Keratinocyte (primary cell): ENCODE results near the gene MGAM2.

Experiments used
- EZH2 ChIP-seq: IDR thresholded peaks from one replicate; pipeline ENCODE4 v1.6.1; 2012; ENCODE audit warnings: inconsistent platforms, mild to moderate bottlenecking, low read length, moderate library complexity
- TF ChIP-seq, protein P1 (sequence below), 3 experiments: IDR thresholded peaks in 1 of 3; conservative IDR thresholded peaks in 1 of 3; optimal IDR thresholded peaks in 1 of 3; 2 replicates in 2 of 3; 3 replicates in 1 of 3; pipeline versions ENCODE3 to v1.5.1; 2011; ENCODE audit warnings: low read length in 3 of 3, mild to moderate bottlenecking in 3 of 3, moderate library complexity in 2 of 3, control low read depth in 1 of 3, inconsistent platforms in 1 of 3; ENCODE audit not compliant: insufficient read depth in 2 of 3; ENCODE audit errors: extremely low read depth in 1 of 3

DNA sequence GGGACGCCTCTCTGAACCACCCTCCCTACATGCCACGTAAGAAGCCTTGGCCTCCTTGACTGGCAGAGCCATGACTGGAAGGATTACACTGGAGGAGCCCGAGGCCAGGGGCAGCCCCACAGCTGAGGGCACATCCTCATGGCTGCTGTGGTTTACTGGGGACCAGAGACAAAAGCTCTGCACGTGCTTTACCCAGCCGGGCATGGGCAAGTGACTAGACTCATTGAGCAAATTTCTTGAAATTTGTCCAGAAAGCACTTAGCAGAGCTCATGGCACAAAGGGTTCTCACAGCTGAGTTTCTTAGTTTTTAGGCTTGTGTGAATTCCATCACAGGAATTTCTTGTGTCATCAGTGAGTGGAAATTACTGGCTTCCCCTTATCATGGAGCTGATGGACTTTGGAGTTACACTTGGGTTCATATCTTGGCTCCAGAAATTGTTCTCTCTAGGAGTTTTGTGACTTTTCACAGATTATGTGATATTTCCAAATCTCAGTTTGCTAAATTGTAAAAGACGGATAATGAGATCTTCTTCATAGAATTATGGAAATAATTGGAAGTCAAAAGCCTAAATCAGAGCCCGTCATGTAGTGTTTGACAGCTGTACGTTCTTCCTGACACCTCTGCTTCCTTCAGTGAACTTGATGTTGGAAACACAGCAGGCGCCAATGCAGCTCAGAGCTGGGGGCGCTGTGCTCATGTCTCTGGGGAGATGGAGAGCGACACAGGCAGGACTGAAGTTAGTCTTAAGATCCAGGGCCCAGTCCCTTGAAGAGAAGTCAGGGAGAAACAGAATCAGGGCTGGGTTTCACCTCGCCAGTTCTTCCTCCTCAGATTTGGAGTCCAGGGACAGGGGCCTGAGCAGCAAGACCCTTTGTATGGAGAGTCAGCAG is 47.7 kb upstream of the MGAM2 start:
- TF ChIP-seq, protein P1, sequence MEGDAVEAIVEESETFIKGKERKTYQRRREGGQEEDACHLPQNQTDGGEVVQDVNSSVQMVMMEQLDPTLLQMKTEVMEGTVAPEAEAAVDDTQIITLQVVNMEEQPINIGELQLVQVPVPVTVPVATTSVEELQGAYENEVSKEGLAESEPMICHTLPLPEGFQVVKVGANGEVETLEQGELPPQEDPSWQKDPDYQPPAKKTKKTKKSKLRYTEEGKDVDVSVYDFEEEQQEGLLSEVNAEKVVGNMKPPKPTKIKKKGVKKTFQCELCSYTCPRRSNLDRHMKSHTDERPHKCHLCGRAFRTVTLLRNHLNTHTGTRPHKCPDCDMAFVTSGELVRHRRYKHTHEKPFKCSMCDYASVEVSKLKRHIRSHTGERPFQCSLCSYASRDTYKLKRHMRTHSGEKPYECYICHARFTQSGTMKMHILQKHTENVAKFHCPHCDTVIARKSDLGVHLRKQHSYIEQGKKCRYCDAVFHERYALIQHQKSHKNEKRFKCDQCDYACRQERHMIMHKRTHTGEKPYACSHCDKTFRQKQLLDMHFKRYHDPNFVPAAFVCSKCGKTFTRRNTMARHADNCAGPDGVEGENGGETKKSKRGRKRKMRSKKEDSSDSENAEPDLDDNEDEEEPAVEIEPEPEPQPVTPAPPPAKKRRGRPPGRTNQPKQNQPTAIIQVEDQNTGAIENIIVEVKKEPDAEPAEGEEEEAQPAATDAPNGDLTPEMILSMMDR (optimal IDR thresholded peaks at IDR 0.05 in 1 of 3, IDR thresholded peaks at IDR 0.05 in 1 of 3, conservative IDR thresholded peaks at IDR 0.05 in 1 of 3; ENCODE audit: extremely low read depth in 1 of 3, insufficient read depth in 2 of 3, low read length in 3 of 3) = no peak
- no peak for TF ChIP-seq EZH2
